Cardiac muscle cell (in vitro differentiated cells and primary cell): Measurements from ENCODE around the gene SEC61G. TPM values are rescaled to one million over a fixed set of nuclear protein-coding genes. Genes with fewer than 3 reads are reported as not detected.

Experiments used
- DNase-seq, 2 donors: peaks; one replicate each; pipeline versions ENCODE4 v3.0.0 to v3.0.0-alpha.2; 2010 to 2017; ENCODE audit warnings: low read depth in 1 of 2, low spot score in 1 of 2
- H3K27ac ChIP-seq: fragments of 200-600 bp; sonication (generic); 2 replicates; pipeline ENCODE4 v1.5.1; 2016
- H3K27me3 ChIP-seq: fragments of 200-600 bp; sonication (generic); 2 replicates; pipeline ENCODE4 v1.6.0; 2016; ENCODE audit warnings: control low read depth
- H3K36me3 ChIP-seq: fragments of 200-600 bp; sonication (generic); 2 replicates; pipeline ENCODE4 v1.5.1; 2016; ENCODE audit warnings: control low read depth
- H3K4me1 ChIP-seq: fragments of 200-600 bp; sonication (generic); 2 replicates; pipeline ENCODE4 v1.8.1; 2017; ENCODE audit warnings: low read depth, mild to moderate bottlenecking, mixed run types
- H3K4me3 ChIP-seq: fragments of 200-600 bp; sonication (generic); 2 replicates; pipeline ENCODE4 v1.5.1; 2016; ENCODE audit warnings: mild to moderate bottlenecking
- H3K9me3 ChIP-seq: fragments of 200-600 bp; sonication (generic); 2 replicates; pipeline ENCODE4 v1.5.1; 2017; ENCODE audit warnings: low read depth, mild to moderate bottlenecking, control low read depth
- CTCF ChIP-seq: IDR thresholded peaks from 2 replicates; pipeline ENCODE4 v1.5.1; 2012; ENCODE audit warnings: low read depth, mild to moderate bottlenecking, low read length
- polyA plus RNA-seq: library from polyadenylated mRNA; unstranded; fragments of >200 nt; fragmentation: Nextera tagmentation; extraction: Ambion mirVana; gene quantifications from 2 replicates; pipeline ENCODE4 v1.2.1, GENCODE V29; 2016
- total RNA-seq: library from RNA; depleted of rRNA; stranded (reverse); fragments of >200 nt; gene quantifications from 2 replicates; pipeline ENCODE4 v1.2.3, GENCODE V29; 2016

The SEC61G gene
- total RNA-seq = 254 and 501 TPM in 2 replicates
- polyA plus RNA-seq = 417 and 502 TPM in 2 replicates

- Histone ChIP-seq H3K27ac (peak within 1 kb of the TSS; percentile 64), H3K4me3 (peak within 1 kb of the TSS; percentile 55), H3K4me1 (peaks cover 12% of the 10 kb centered on the region), H3K27me3 (no peaks in the 10 kb centered on the region), H3K9me3 (no peaks in the 10 kb centered on the region), H3K36me3 (peaks cover 5% of the 10 kb centered on the region)
- TF ChIP-seq CTCF = no peak
- peak; percentile 96 to 98 for DNase-seq
Measured at GRCh38 chr7:54758702-54759592, at the start of gene SEC61G. Gene SEC61G, minus strand, starts transcription at chr7:54759211. Its CDS starts 1,623 bp downstream, at chr7:54757588.

- DNase-seq = peak in 1 of 2 donors; percentile 23
- Histone ChIP-seq H3K27me3 (no peaks in the 10 kb centered on the region), H3K4me1 (no peaks in the 10 kb centered on the region), H3K4me3 (no peak overlapping the region), H3K36me3 (no peaks in the 10 kb centered on the region), H3K27ac (no peak overlapping the region), H3K9me3 (no peaks in the 10 kb centered on the region)
- no peak for TF ChIP-seq CTCF
Measured at GRCh38 chr7:54802841-54803240, 43.8 kb upstream of the SEC61G start.

GRCh38 chr7:54802114-54802513 is 43.1 kb upstream of the SEC61G start:
- no peak overlapping the region for H3K27ac ChIP-seq

DNA sequence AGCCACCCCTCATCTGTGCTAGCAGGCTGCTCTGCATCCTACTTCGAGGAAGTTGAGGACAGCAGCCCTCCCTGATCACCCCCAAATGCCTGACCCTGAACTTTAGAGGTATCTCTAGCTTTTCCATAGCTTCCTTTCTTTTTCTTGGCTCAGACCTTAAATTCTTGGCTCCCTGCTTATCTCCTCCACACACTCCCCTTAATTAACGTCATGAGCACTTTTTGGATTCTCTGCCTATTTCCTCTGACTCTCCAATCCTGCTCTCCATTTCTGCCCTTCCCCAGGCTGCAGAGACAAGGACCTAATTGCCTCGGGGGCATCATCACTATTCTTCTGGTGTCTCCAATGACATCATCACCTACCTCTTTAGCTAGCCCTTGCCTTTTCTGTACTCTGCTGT is 40.8 kb upstream of the SEC61G start:
- H3K36me3 ChIP-seq = no peaks in the 10 kb centered on the region
- no peaks in the 10 kb centered on the region for H3K9me3 ChIP-seq
- peak in 1 of 2 donors; percentile 59 for DNase-seq
- no peak for TF ChIP-seq CTCF
- H3K4me1 ChIP-seq = no peaks in the 10 kb centered on the region
- no peak overlapping the region for H3K4me3 ChIP-seq
- H3K27me3 ChIP-seq = no peaks in the 10 kb centered on the region
- no peak overlapping the region for H3K27ac ChIP-seq

More at GRCh38 chr7:54802114-54802513, 43.1 kb upstream of the SEC61G start:
- Histone ChIP-seq H3K9me3 (no peaks in the 10 kb centered on the region), H3K4me1 (no peaks in the 10 kb centered on the region), H3K27me3 (no peaks in the 10 kb centered on the region), H3K4me3 (no peak overlapping the region), H3K36me3 (no peaks in the 10 kb centered on the region)
- no peak for DNase-seq
- TF ChIP-seq CTCF = no peak

- Histone ChIP-seq H3K4me1 (no peaks in the 10 kb centered on the region), H3K27ac (no peak overlapping the region), H3K4me3 (no peak overlapping the region), H3K36me3 (no peaks in the 10 kb centered on the region), H3K27me3 (no peaks in the 10 kb centered on the region), H3K9me3 (no peaks in the 10 kb centered on the region)
- no peak for DNase-seq
- TF ChIP-seq CTCF = no peak
Measured at GRCh38 chr7:54798530-54798929, 39.5 kb upstream of the SEC61G start.
